ENCODE data around the gene SLC5A12.

DNA sequence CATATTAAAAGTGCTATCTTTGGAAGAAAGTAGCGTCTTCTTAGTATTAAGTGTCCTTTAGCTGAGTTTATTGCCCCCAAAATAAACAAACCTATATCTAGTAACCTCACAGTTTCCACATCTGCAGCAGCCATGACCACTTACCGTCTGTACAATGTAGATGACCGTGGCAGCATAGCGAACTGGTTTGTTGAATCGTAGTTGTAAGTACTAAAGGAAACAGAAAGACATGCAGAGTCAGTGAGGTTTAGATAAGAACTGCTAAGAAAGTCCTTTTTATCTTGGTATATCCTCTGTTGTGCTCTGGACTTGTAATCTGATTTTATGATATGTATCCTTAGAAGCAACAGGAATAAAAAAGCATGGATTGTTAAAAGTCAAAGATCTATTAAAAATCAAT is 9.4 kb downstream of the SLC5A12 start:
- no peak for TF ChIP-seq LEF1 (IDR thresholded peaks at IDR 0.05; ENCODE audit: borderline replicate concordance)
- TF ChIP-seq, protein P1, sequence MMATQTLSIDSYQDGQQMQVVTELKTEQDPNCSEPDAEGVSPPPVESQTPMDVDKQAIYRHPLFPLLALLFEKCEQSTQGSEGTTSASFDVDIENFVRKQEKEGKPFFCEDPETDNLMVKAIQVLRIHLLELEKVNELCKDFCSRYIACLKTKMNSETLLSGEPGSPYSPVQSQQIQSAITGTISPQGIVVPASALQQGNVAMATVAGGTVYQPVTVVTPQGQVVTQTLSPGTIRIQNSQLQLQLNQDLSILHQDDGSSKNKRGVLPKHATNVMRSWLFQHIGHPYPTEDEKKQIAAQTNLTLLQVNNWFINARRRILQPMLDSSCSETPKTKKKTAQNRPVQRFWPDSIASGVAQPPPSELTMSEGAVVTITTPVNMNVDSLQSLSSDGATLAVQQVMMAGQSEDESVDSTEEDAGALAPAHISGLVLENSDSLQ (IDR thresholded peaks at IDR 0.05) = no peak
